GM12878 (cell line): ENCODE results near the gene CALM3. TPM values are rescaled to one million over a fixed set of nuclear protein-coding genes. Genes with fewer than 3 reads are reported as not detected.

Source experiments
- ATF7 ChIP-seq: fragments of 450-650 bp; IDR thresholded peaks from 2 replicates; pipeline ENCODE4 v1.6.1; 2016; ENCODE audit warnings: low read depth, mild to moderate bottlenecking
- CBFB ChIP-seq: IDR thresholded peaks from 2 replicates; pipeline ENCODE4 v1.6.1; 2016; ENCODE audit warnings: antibody characterized with exemption, low read depth
- CBX3 ChIP-seq: fragments of 200-600 bp; sonication (generic); IDR thresholded peaks from 2 replicates; pipeline ENCODE4 v1.6.1; 2016; ENCODE audit warnings: low read depth, borderline replicate concordance
- CREB1 ChIP-seq: IDR thresholded peaks from 2 replicates; pipeline ENCODE4 v1.6.1; 2012; ENCODE audit warnings: low read depth, mild to moderate bottlenecking, inconsistent platforms
- DPF2 ChIP-seq: fragments of 450-650 bp; IDR thresholded peaks from 2 replicates; pipeline ENCODE4 v1.6.1; 2017; ENCODE audit warnings: mild to moderate bottlenecking
- EED ChIP-seq: sonication (generic); IDR thresholded peaks from 2 replicates; pipeline ENCODE4 v1.6.1; 2016; ENCODE audit warnings: antibody characterized with exemption, low read depth
- GATAD2B ChIP-seq: fragments of 450-650 bp; conservative IDR thresholded peaks from 2 replicates; pipeline ENCODE4 v1.6.1; 2017; ENCODE audit warnings: low read depth, mild to moderate bottlenecking, moderate library complexity
- HDGF ChIP-seq: fragments of 450-650 bp; IDR thresholded peaks from 2 replicates; pipeline ENCODE4 v1.6.1; 2016; ENCODE audit warnings: antibody characterized with exemption
- IKZF1 ChIP-seq: fragments of 450-650 bp; conservative IDR thresholded peaks from 2 replicates; pipeline ENCODE4 v1.6.1; 2017; ENCODE audit warnings: antibody characterized with exemption, mild to moderate bottlenecking
- IRF4 ChIP-seq: IDR thresholded peaks from 2 replicates; pipeline ENCODE4 v1.6.1; 2011; ENCODE audit warnings: low read depth, low read length
- MYB ChIP-seq: fragments of 150-350 bp; IDR thresholded peaks from 2 replicates; pipeline ENCODE4 v1.6.1; 2014; ENCODE audit warnings: mild to moderate bottlenecking, low read depth, low read length, borderline replicate concordance
- NR2F1 ChIP-seq: fragments of 450-650 bp; conservative IDR thresholded peaks from 2 replicates; pipeline ENCODE4 v1.6.1; 2017; ENCODE audit warnings: mild to moderate bottlenecking
- PRDM15 ChIP-seq: fragments of 450-650 bp; formaldehyde crosslinking; IDR thresholded peaks from 2 replicates; pipeline ENCODE4 v1.4.0; 2020; ENCODE audit warnings: mild to moderate bottlenecking, moderate library complexity
- RUNX3 ChIP-seq: IDR thresholded peaks from 2 replicates; pipeline ENCODE4 v1.6.1; 2012; ENCODE audit warnings: low read length, inconsistent platforms
- SIX5 ChIP-seq: IDR thresholded peaks from 2 replicates; pipeline ENCODE4 v1.6.1; 2011; ENCODE audit warnings: mild to moderate bottlenecking, low read depth, low read length, moderate library complexity; ENCODE audit not compliant: severe bottlenecking
- SMARCA5 ChIP-seq: fragments of 450-650 bp; IDR thresholded peaks from 2 replicates; pipeline ENCODE4 v1.6.1; 2017; ENCODE audit warnings: mild to moderate bottlenecking
- SPI1 ChIP-seq: IDR thresholded peaks from 2 replicates; pipeline ENCODE4 v1.6.1; 2011; ENCODE audit warnings: low read depth, mild to moderate bottlenecking, low read length, moderate library complexity, borderline replicate concordance; ENCODE audit not compliant: insufficient read depth
- SUPT20H ChIP-seq: IDR thresholded peaks from 2 replicates; pipeline ENCODE4 v1.6.1; 2011; ENCODE audit warnings: low read depth, mild to moderate bottlenecking, low read length, moderate library complexity, borderline replicate concordance; ENCODE audit not compliant: control insufficient read depth
- TAF1 ChIP-seq: IDR thresholded peaks from 2 replicates; pipeline ENCODE4 v1.6.1; 2011; ENCODE audit warnings: mild to moderate bottlenecking, low read depth, low read length, borderline replicate concordance
- TCF7 ChIP-seq: IDR thresholded peaks from 2 replicates; pipeline ENCODE4 v1.6.1; 2014; ENCODE audit warnings: antibody characterized with exemption, borderline replicate concordance
- WRNIP1 ChIP-seq: IDR thresholded peaks from 2 replicates; pipeline ENCODE4 v1.6.1; 2011; ENCODE audit warnings: low read depth, low read length, improper control_type of control experiment, borderline replicate concordance
- ZNF687 ChIP-seq: fragments of 450-650 bp; IDR thresholded peaks from 2 replicates; pipeline ENCODE4 v1.6.1; 2017; ENCODE audit warnings: mild to moderate bottlenecking, moderate library complexity
- ZSCAN29 ChIP-seq: fragments of 450-650 bp; IDR thresholded peaks from 2 replicates; pipeline ENCODE4 v1.6.1; 2017; ENCODE audit warnings: mild to moderate bottlenecking, moderate library complexity
- polyA plus RNA-seq, 11 experiments: library from polyadenylated mRNA; depleted of rRNA in 4 of 11; unstranded in 6 of 11; stranded (reverse) in 5 of 11; fragments of >200 nt; fragmentation: Nextera tagmentation in 4 of 11; fragmentation: Illumina TruSeq in 1 of 11; extraction: Ambion mirVana in 4 of 11; extraction: Trizol in 1 of 11; gene quantifications; 1 replicate in 1 of 11; 2 replicates in 10 of 11; pipeline versions ENCODE4 v1.2.1 to v1.2.3, GENCODE V29; 2011 to 2016; ENCODE audit warnings: inconsistent platforms in 2 of 11, missing spikeins in 2 of 11, low read depth in 1 of 11
- total RNA-seq, 4 experiments: library from RNA; depleted of rRNA in 3 of 4; stranded (reverse); fragments of >200 nt in 3 of 4; fragmentation: Illumina TruSeq in 1 of 4; extraction: Trizol in 1 of 4; gene quantifications; 2 replicates each; pipeline versions ENCODE4 v1.2.1 to v1.2.3, GENCODE V29; 2013 to 2021

CALM3 gene
- total and polyA plus RNA-seq, 10 of the 15 experiments (the other 5 are each of a cell fraction or from before 2014, with no cell fraction given), result 164 to 849 (median 347) TPM

DNA sequence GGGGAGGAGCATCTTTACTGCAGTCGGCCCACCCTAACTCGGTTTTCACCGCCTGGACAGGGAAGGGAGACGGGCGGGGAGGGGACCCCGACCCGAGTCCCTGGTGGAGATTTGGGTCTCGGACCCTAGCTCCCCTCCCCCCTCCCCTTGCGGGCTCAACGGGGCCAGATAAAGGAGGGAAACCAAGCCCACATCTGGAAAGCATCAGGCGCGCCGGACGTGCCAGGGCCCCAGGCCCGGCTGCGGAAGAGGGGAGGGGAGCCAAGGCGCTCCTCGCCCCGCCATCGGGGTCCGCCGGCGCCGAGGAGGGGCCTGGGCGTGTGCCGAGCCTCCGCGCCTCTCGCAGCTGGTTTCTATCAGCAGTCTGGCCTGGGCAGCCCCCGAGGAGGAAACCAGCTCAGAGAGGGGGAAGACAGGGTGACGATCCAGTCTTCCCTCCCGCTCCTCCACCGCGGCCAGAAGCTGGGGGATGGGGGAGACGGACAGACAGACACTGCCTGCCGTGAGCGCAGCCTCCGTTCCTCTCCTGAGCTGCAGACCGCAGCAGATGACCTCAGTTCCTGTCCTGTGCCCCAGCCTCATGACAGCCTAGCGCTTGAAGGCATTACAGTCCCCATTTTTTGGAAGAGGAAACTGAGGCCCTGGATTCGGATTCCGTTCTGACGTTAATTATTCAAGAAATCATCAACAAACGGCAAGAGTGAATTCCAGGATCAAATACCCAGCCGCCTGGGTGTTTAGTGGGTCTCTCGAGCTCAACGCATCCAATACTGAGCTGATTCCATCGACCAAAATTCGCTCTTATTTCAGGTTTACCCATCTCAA is 38.4 kb downstream of the CALM3 start (continued):
- TF ChIP-seq ZNF687, result no peak
- TF ChIP-seq CBFB, result peak; percentile 27; the same call in 1 of the 2 replicates
- TF ChIP-seq HDGF, result no peak
- TF ChIP-seq MYB, result no peak
- no peak for TF ChIP-seq TCF7
- 0 out of 2 replicates have a peak, but pooled peaks have one; percentile 38 for TF ChIP-seq GATAD2B
- TF ChIP-seq IKZF1, result no peak
- TF ChIP-seq SIX5, result no peak
- TF ChIP-seq PRDM15, result no peak
- 0 out of 2 replicates have a peak, but pooled peaks have one; percentile 28 for TF ChIP-seq IRF4
- TF ChIP-seq RUNX3, result peak; percentile 83
- peak; percentile 67 for TF ChIP-seq DPF2
- no peak for TF ChIP-seq WRNIP1
- TF ChIP-seq ATF7, result peak; percentile 67
- TF ChIP-seq ZSCAN29, result no peak
- TF ChIP-seq SUPT20H, result no peak
- no peak for TF ChIP-seq TAF1
- TF ChIP-seq CBX3, result no peak
- 0 out of 2 replicates have a peak, but pooled peaks have one; percentile 15 for TF ChIP-seq CREB1
- 0 out of 2 replicates have a peak, but pooled peaks have one; percentile 40 for TF ChIP-seq NR2F1
- no peak for TF ChIP-seq SMARCA5
- peak; percentile 26; the same call in 1 of the 2 replicates for TF ChIP-seq SPI1
- peak; percentile 41; the same call in 1 of the 2 replicates for TF ChIP-seq EED
